Keratinocyte (primary cell): ENCODE measurements around the gene ATP6V0A4. TPM values are rescaled to one million over a fixed set of nuclear protein-coding genes. Genes with fewer than 3 reads are reported as not detected.

Source experiments
- DNase-seq: peaks from one replicate; pipeline ENCODE4 v3.0.0-alpha.2; 2011; ENCODE audit warnings: low read depth, missing footprints, low spot score
- FAIRE-seq: peaks from 2 replicates; lab custom pipeline; 2011; peaks lifted over from hg19 to GRCh38; lab: Jason Lieb, UNC
- H2AFZ ChIP-seq: 2 replicates; pipeline ENCODE4 v1.6.0; 2012; ENCODE audit warnings: low read length, control low read depth, inconsistent platforms; ENCODE audit not compliant: control insufficient read depth
- H3K27ac ChIP-seq: 2 replicates; pipeline ENCODE4 v1.5.1; 2011; ENCODE audit warnings: low read length; ENCODE audit not compliant: control insufficient read depth, insufficient read depth
- H3K27me3 ChIP-seq: 3 replicates; pipeline ENCODE4 v1.6.0; 2011; ENCODE audit warnings: low read length; ENCODE audit not compliant: control insufficient read depth, insufficient read depth; ENCODE audit errors: extremely low read depth
- H3K36me3 ChIP-seq, 2 experiments: 2 replicates in 1 of 2; 3 replicates in 1 of 2; pipeline ENCODE4 v1.5.1; 2011; ENCODE audit warnings: low read length in 2 of 2, mild to moderate bottlenecking in 1 of 2; ENCODE audit not compliant: control insufficient read depth in 2 of 2, insufficient read depth in 2 of 2; ENCODE audit errors: extremely low read depth in 1 of 2
- H3K4me1 ChIP-seq: 3 replicates; pipeline ENCODE4 v1.5.1; 2011; ENCODE audit warnings: low read length; ENCODE audit not compliant: control insufficient read depth, insufficient read depth; ENCODE audit errors: extremely low read depth
- H3K4me2 ChIP-seq: 3 replicates; pipeline ENCODE4 v1.6.0; 2011; ENCODE audit warnings: low read depth, low read length; ENCODE audit not compliant: control insufficient read depth, insufficient read depth; ENCODE audit errors: extremely low read depth
- H3K4me3 ChIP-seq, 3 experiments: fragments of 200-600 bp in 1 of 3; sonication (generic) in 1 of 3; 2 replicates in 2 of 3; 3 replicates in 1 of 3; pipeline ENCODE4 v1.5.1; 2011 to 2016; ENCODE audit warnings: low read length in 3 of 3, mild to moderate bottlenecking in 3 of 3, control low read depth in 2 of 3, inconsistent platforms in 1 of 3, low read depth in 1 of 3, mixed read lengths in 1 of 3, mixed run types in 1 of 3, moderate library complexity in 1 of 3; ENCODE audit not compliant: control insufficient read depth in 2 of 3, insufficient read depth in 2 of 3; ENCODE audit errors: extremely low read depth in 1 of 3
- H3K79me2 ChIP-seq: 2 replicates; pipeline ENCODE4 v1.6.0; 2012; ENCODE audit warnings: low read length; ENCODE audit not compliant: control insufficient read depth, insufficient read depth
- H3K9ac ChIP-seq: 3 replicates; pipeline ENCODE4 v1.6.0; 2011; ENCODE audit warnings: low read length; ENCODE audit not compliant: control insufficient read depth, insufficient read depth; ENCODE audit errors: extremely low read depth
- H3K9me1 ChIP-seq: 3 replicates; pipeline ENCODE4 v1.6.0; 2011; ENCODE audit warnings: low read length; ENCODE audit not compliant: control insufficient read depth, insufficient read depth; ENCODE audit errors: extremely low read depth
- H3K9me3 ChIP-seq: 2 replicates; pipeline ENCODE4 v1.5.1; 2012; ENCODE audit warnings: low read depth, low read length; ENCODE audit not compliant: control insufficient read depth
- H4K20me1 ChIP-seq: 3 replicates; pipeline ENCODE4 v1.6.0; 2011; ENCODE audit warnings: low read length; ENCODE audit not compliant: control insufficient read depth, insufficient read depth; ENCODE audit errors: extremely low read depth
- EZH2 ChIP-seq: IDR thresholded peaks from one replicate; pipeline ENCODE4 v1.6.1; 2012; ENCODE audit warnings: inconsistent platforms, mild to moderate bottlenecking, low read length, moderate library complexity
- dilution Hi-C: fragments of 300-500 bp; cut with MboI; formaldehyde crosslinking; loops from one replicate; pipeline ENCODE4 v1.7.0; 2020; ENCODE audit warnings: low sequenced_read_pairs; ENCODE audit not compliant: extremely low pct_ligation_motif_present
- polyA plus RNA-seq, 5 experiments: library from polyadenylated mRNA; depleted of rRNA in 3 of 5; stranded (reverse) in 3 of 5; stranded (forward) in 1 of 5; unstranded in 1 of 5; fragments of >200 nt; gene quantifications; 1 replicate in 1 of 5; 2 replicates in 3 of 5; 3 replicates in 1 of 5; pipeline versions ENCODE4 v1.2.1 to v1.2.3, GENCODE V29; 2011 to 2012; ENCODE audit warnings: missing spikeins in 2 of 5, low read depth in 1 of 5, low replicate concordance in 1 of 5
- TF ChIP-seq, protein P1 (sequence below), 3 experiments: IDR thresholded peaks in 1 of 3; conservative IDR thresholded peaks in 1 of 3; optimal IDR thresholded peaks in 1 of 3; 2 replicates in 2 of 3; 3 replicates in 1 of 3; pipeline versions ENCODE3 to v1.5.1; 2011; ENCODE audit warnings: low read length in 3 of 3, mild to moderate bottlenecking in 3 of 3, moderate library complexity in 2 of 3, control low read depth in 1 of 3, inconsistent platforms in 1 of 3; ENCODE audit not compliant: insufficient read depth in 2 of 3; ENCODE audit errors: extremely low read depth in 1 of 3

Gene ATP6V0A4
- polyA plus RNA-seq, 1 donor (not counting 4 experiments of a cell fraction or from before 2014, with no cell fraction given): 0.34 TPM

DNA sequence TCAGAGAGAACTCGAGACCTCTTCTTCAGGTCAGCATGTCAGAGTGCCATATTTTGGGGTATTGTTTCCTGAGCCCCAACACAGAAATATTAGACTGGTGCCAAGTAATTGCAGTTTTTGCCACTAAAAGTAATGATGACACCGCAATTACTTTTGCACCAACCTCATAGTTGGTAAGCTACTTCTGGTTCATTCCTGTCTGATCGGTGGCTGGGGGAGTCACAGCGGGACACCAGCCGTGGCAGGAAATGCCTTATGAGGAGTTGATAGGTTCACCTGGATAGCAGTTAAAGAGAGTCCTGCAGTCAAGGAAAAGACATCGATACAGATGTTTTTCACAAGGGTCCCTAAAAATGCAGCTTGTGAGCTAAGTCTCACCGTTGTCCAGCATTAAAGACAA, 23.9 kb upstream of the ATP6V0A4 start:
- TF ChIP-seq EZH2: no peak
- TF ChIP-seq, protein P1, sequence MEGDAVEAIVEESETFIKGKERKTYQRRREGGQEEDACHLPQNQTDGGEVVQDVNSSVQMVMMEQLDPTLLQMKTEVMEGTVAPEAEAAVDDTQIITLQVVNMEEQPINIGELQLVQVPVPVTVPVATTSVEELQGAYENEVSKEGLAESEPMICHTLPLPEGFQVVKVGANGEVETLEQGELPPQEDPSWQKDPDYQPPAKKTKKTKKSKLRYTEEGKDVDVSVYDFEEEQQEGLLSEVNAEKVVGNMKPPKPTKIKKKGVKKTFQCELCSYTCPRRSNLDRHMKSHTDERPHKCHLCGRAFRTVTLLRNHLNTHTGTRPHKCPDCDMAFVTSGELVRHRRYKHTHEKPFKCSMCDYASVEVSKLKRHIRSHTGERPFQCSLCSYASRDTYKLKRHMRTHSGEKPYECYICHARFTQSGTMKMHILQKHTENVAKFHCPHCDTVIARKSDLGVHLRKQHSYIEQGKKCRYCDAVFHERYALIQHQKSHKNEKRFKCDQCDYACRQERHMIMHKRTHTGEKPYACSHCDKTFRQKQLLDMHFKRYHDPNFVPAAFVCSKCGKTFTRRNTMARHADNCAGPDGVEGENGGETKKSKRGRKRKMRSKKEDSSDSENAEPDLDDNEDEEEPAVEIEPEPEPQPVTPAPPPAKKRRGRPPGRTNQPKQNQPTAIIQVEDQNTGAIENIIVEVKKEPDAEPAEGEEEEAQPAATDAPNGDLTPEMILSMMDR (optimal IDR thresholded peaks at IDR 0.05 in 1 of 3, IDR thresholded peaks at IDR 0.05 in 1 of 3, conservative IDR thresholded peaks at IDR 0.05 in 1 of 3; ENCODE audit: extremely low read depth in 1 of 3, insufficient read depth in 2 of 3, low read length in 3 of 3): no peak
- H3K4me3 ChIP-seq: no peak overlapping the region
- H4K20me1 ChIP-seq: no peaks in the 10 kb centered on the region
- no peak overlapping the region for H3K27ac ChIP-seq
- no peak overlapping the region for H3K4me2 ChIP-seq
- H2AFZ ChIP-seq: no peak overlapping the region
- no peak for DNase-seq
- dilution Hi-C loops: no loop called here
- H3K9ac ChIP-seq: no peak overlapping the region
- no peaks in the 10 kb centered on the region for H3K36me3 ChIP-seq
- no peaks in the 10 kb centered on the region for H3K27me3 ChIP-seq
- FAIRE-seq: no peak
- no peaks in the 10 kb centered on the region for H3K9me3 ChIP-seq
- H3K79me2 ChIP-seq: no peaks in the 10 kb centered on the region
- H3K9me1 ChIP-seq: no peaks in the 10 kb centered on the region
- no peaks in the 10 kb centered on the region for H3K4me1 ChIP-seq

DNA sequence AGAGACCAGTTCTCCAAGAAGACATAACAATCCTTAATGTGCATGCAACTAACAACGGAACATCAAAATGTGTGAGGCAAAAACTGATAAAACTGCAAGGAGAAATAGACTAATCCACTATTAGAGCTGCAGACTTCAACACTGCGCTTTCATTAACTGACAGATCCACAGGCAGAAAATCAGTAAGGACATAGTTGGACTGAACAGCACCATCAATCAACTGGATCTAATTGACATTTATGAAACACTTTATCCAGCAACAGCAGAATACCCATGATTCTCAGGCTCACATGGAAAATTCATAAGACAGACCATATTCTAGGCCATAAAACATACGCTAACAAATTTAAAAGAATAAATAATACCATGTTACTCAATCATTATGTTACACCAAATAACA, 21.6 kb upstream of the ATP6V0A4 start:
- no peaks in the 10 kb centered on the region for H3K27me3 ChIP-seq
- no peaks in the 10 kb centered on the region for H3K79me2 ChIP-seq
- H3K36me3 ChIP-seq: no peaks in the 10 kb centered on the region
- TF ChIP-seq, protein P1 (optimal IDR thresholded peaks at IDR 0.05 in 1 of 3, IDR thresholded peaks at IDR 0.05 in 1 of 3, conservative IDR thresholded peaks at IDR 0.05 in 1 of 3; ENCODE audit: extremely low read depth in 1 of 3, insufficient read depth in 2 of 3, low read length in 3 of 3): no peak
- TF ChIP-seq EZH2: no peak
- no peaks in the 10 kb centered on the region for H3K9me3 ChIP-seq
- H3K9ac ChIP-seq: no peak overlapping the region
- dilution Hi-C loops: no loop called here
- H3K4me3 ChIP-seq: no peak overlapping the region
- DNase-seq (no peak), FAIRE-seq (no peak)
- H3K27ac ChIP-seq: no peak overlapping the region
- H4K20me1 ChIP-seq: no peaks in the 10 kb centered on the region
- no peaks in the 10 kb centered on the region for H3K9me1 ChIP-seq
- no peaks in the 10 kb centered on the region for H3K4me1 ChIP-seq
- H2AFZ ChIP-seq: no peak overlapping the region
- H3K4me2 ChIP-seq: no peak overlapping the region
